HepG2 (cell line): ENCODE results near the gene SIK3. TPM values are rescaled to one million over a fixed set of nuclear protein-coding genes. Genes with fewer than 3 reads are reported as not detected.

Experiments used
- ATAC-seq: fragments of 200-7000 bp; cut with Tn5 transposase; 3 replicates; pipeline ENCODE4 v1.9.1; 2020; ENCODE audit warnings: mild to moderate bottlenecking, moderate library complexity
- BruUV-seq: library from RNA; stranded (reverse); fragments of 400-500 nt; replicated peaks from 2 replicates; lab custom pipeline; 2021; lab: Mats Ljungman, UMichigan
- CTCF ChIA-PET: fragments of 300-600 bp; formaldehyde crosslinking; extraction: SDS; loops from one replicate; lab custom pipeline; 2021; ENCODE audit warnings: low total read pairs, inconsistent platforms, low intra/inter-chr PET ratio; lab: Yijun Ruan, JAX
- POLR2A ChIA-PET: fragments of 350-600 bp; sonication (Branson Sonifier 250); formaldehyde crosslinking; loops from one replicate; lab custom pipeline; 2020; ENCODE audit warnings: antibody characterized with exemption, inconsistent platforms; lab: Yijun Ruan, JAX
- DNase-seq: peaks from one replicate; pipeline ENCODE4 v3.0.0-alpha.2; 2015; ENCODE audit warnings: low spot score
- FAIRE-seq: peaks from 3 replicates; lab custom pipeline; 2011; peaks lifted over from hg19 to GRCh38; lab: Jason Lieb, UNC
- H2AFZ ChIP-seq: one replicate; pipeline ENCODE4 v1.6.1; 2011; ENCODE audit warnings: low read length, inconsistent platforms
- H3K27ac ChIP-seq: fragments of 300-600 bp; 3 replicates; pipeline ENCODE4 v1.8.0; 2011; ENCODE audit warnings: mixed run types, mild to moderate bottlenecking, mixed read lengths, low read length, inconsistent platforms; ENCODE audit not compliant: insufficient read depth; ENCODE audit errors: extremely low read length
- H3K27me3 ChIP-seq, 2 experiments: fragments of 200-600 bp in 1 of 2; 2 replicates in 1 of 2; 3 replicates in 1 of 2; pipeline versions ENCODE4 v1.6.0 to v1.8.0; 2011; ENCODE audit warnings: low read length in 2 of 2, mild to moderate bottlenecking in 2 of 2, moderate library complexity in 2 of 2, inconsistent platforms in 1 of 2; ENCODE audit not compliant: insufficient read depth in 2 of 2, control insufficient read depth in 1 of 2
- H3K36me3 ChIP-seq, 2 experiments: fragments of 200-600 bp in 1 of 2; replicated peaks in 1 of 2; 2 replicates in 1 of 2; 3 replicates in 1 of 2; pipeline versions ENCODE4 v1.5.1 to v1.8.0; 2011; ENCODE audit warnings: low read length in 2 of 2, inconsistent platforms in 1 of 2; ENCODE audit not compliant: insufficient read depth in 2 of 2, control insufficient read depth in 1 of 2
- H3K4me1 ChIP-seq: 2 replicates; pipeline ENCODE4 v1.5.1; 2012; ENCODE audit warnings: low read length, inconsistent platforms; ENCODE audit not compliant: insufficient read depth
- H3K4me2 ChIP-seq: 2 replicates; pipeline ENCODE4 v1.6.0; 2011; ENCODE audit warnings: low read depth, low read length, inconsistent platforms
- H3K4me3 ChIP-seq, 3 experiments: fragments of 200-600 bp in 1 of 3; sonication (generic), shearing (Covaris generic) in 1 of 3; replicated peaks in 1 of 3; 2 replicates each; pipeline ENCODE4 v1.5.1; 2011 to 2016; ENCODE audit warnings: low read length in 3 of 3, inconsistent platforms in 2 of 3, low read depth in 2 of 3, mild to moderate bottlenecking in 2 of 3, control low read depth in 1 of 3, mixed read lengths in 1 of 3; ENCODE audit not compliant: insufficient read depth in 1 of 3
- H3K79me2 ChIP-seq: one replicate; pipeline ENCODE4 v1.6.1; 2011; ENCODE audit warnings: low read length, inconsistent platforms; ENCODE audit not compliant: insufficient read depth
- H3K9ac ChIP-seq: 2 replicates; pipeline ENCODE4 v1.6.0; 2011; ENCODE audit warnings: mild to moderate bottlenecking, low read depth, low read length, inconsistent platforms; ENCODE audit not compliant: insufficient read depth
- H3K9me3 ChIP-seq: 2 replicates; pipeline ENCODE4 v1.5.1; 2012; ENCODE audit warnings: mild to moderate bottlenecking, low read length
- H4K20me1 ChIP-seq: 2 replicates; pipeline ENCODE4 v1.6.0; 2011; ENCODE audit warnings: inconsistent platforms, mild to moderate bottlenecking, low read length, moderate library complexity; ENCODE audit not compliant: insufficient read depth
- ARHGAP35 ChIP-seq: sonication (generic); formaldehyde crosslinking; IDR thresholded peaks from 2 replicates; pipeline ENCODE4 v1.9.0; 2022; ENCODE audit warnings: mild to moderate bottlenecking, inconsistent platforms, moderate library complexity, missing genetic modification reagents, borderline replicate concordance
- ATRX ChIP-seq: sonication (generic); formaldehyde crosslinking; IDR thresholded peaks from 2 replicates; pipeline ENCODE4 v1.4.0; 2020; ENCODE audit warnings: missing genetic modification reagents, borderline replicate concordance
- EED ChIP-seq: sonication (generic); formaldehyde crosslinking; IDR thresholded peaks from 2 replicates; pipeline ENCODE4 v1.5.0; 2020; ENCODE audit warnings: mild to moderate bottlenecking, missing genetic modification reagents
- HOXA3 ChIP-seq: sonication (generic); formaldehyde crosslinking; IDR thresholded peaks from 2 replicates; pipeline ENCODE4 v1.5.0; 2020; ENCODE audit warnings: missing genetic modification reagents
- JARID2 ChIP-seq: sonication (generic); formaldehyde crosslinking; IDR thresholded peaks from 2 replicates; pipeline ENCODE4 v1.8.1; 2023; ENCODE audit warnings: missing genetic modification reagents, inconsistent platforms; ENCODE audit not compliant: insufficient replicate concordance
- MIXL1 ChIP-seq: IDR thresholded peaks from 2 replicates; pipeline ENCODE4 v1.6.1; 2016
- NFATC3 ChIP-seq: sonication (generic); formaldehyde crosslinking; IDR thresholded peaks from 2 replicates; pipeline ENCODE4 v1.5.1; 2020; ENCODE audit warnings: mild to moderate bottlenecking, missing genetic modification reagents
- NFE2 ChIP-seq: sonication (generic); formaldehyde crosslinking; IDR thresholded peaks from 2 replicates; pipeline ENCODE4 v1.4.0; 2020; ENCODE audit warnings: missing genetic modification reagents
- ZIK1 ChIP-seq: sonication (generic); formaldehyde crosslinking; IDR thresholded peaks from 2 replicates; pipeline ENCODE4 v1.5.0; 2020; ENCODE audit warnings: mild to moderate bottlenecking, low read depth, missing genetic modification reagents, borderline replicate concordance
- ZNF460 ChIP-seq: sonication (generic); formaldehyde crosslinking; IDR thresholded peaks from 2 replicates; pipeline ENCODE4 v1.5.1; 2020; ENCODE audit warnings: missing genetic modification reagents, mild to moderate bottlenecking, borderline replicate concordance
- WGBS: methylation state at CpG from one replicate; pipeline ENCODE4 v1.1.6; 2017; ENCODE audit warnings: low lambda C conversion rate; 5-methylcytosine and 5-hydroxymethylcytosine counted together
- in situ Hi-C: cut with HindIII; loops from 2 replicates; pipeline ENCODE4 v1.10.0; 2017; ENCODE audit warnings: low pct_unique_long_range_greater_than_20kb; ENCODE audit not compliant: extremely low pct_ligation_motif_present
- intact Hi-C: fragments of 100-400 bp; cut with micrococcal nuclease; formaldehyde crosslinking; loops from one replicate; pipeline ENCODE4 v1.10.0; 2022; ENCODE audit not compliant: unreplicated experiment
- polyA plus RNA-seq, 8 experiments: library from polyadenylated mRNA; depleted of rRNA in 3 of 8; stranded (reverse) in 7 of 8; unstranded in 1 of 8; fragments of >200 nt; fragmentation: Illumina TruSeq in 4 of 8; extraction: Trizol in 4 of 8; gene quantifications; 2 replicates each; pipeline versions ENCODE4 v1.2.1 to v1.2.3, GENCODE V29; 2011 to 2016; ENCODE audit warnings: low read depth in 4 of 8, missing spikeins in 1 of 8, mixed read lengths in 1 of 8; ENCODE audit not compliant: insufficient read depth in 1 of 8
- total RNA-seq, 5 experiments: library from RNA; depleted of rRNA; stranded (reverse); fragments of >200 nt; fragmentation: Illumina TruSeq; extraction: Trizol; gene quantifications; 2 replicates each; pipeline ENCODE4 v1.2.3, GENCODE V29; 2016; ENCODE audit warnings: low read depth in 1 of 5
- TF ChIP-seq, protein P1 (sequence below): sonication (generic); formaldehyde crosslinking; IDR thresholded peaks from 2 replicates; pipeline ENCODE4 v1.4.0; 2020; ENCODE audit warnings: mild to moderate bottlenecking, missing genetic modification reagents
- TF ChIP-seq, protein P2 (sequence below): sonication (generic); formaldehyde crosslinking; conservative IDR thresholded peaks from 2 replicates; pipeline ENCODE4 v1.5.0; 2020; ENCODE audit warnings: missing genetic modification reagents
- TF ChIP-seq, protein P3 (sequence below): sonication (generic); formaldehyde crosslinking; IDR thresholded peaks from 2 replicates; pipeline ENCODE4 v1.4.0; 2020; ENCODE audit warnings: mild to moderate bottlenecking, low read depth, missing genetic modification reagents
- TF ChIP-seq, protein P4 (sequence below): sonication (generic); formaldehyde crosslinking; IDR thresholded peaks from 2 replicates; pipeline ENCODE4 v1.5.1; 2020; ENCODE audit warnings: mild to moderate bottlenecking, moderate library complexity, missing genetic modification reagents
- TF ChIP-seq, protein P5 (sequence below): sonication (generic); formaldehyde crosslinking; IDR thresholded peaks from 2 replicates; pipeline ENCODE4 v1.5.1; 2020; ENCODE audit warnings: missing genetic modification reagents, mild to moderate bottlenecking, borderline replicate concordance
- TF ChIP-seq, protein P6 (sequence below): sonication (generic); formaldehyde crosslinking; IDR thresholded peaks from 2 replicates; pipeline ENCODE4 v1.5.1; 2020; ENCODE audit warnings: missing genetic modification reagents, mild to moderate bottlenecking, borderline replicate concordance

Gene SIK3
- total and polyA plus RNA-seq, 2 of the 13 experiments (the other 11 are each of a cell fraction or from before 2014, with no cell fraction given): 5.7 to 9.8 TPM

DNA sequence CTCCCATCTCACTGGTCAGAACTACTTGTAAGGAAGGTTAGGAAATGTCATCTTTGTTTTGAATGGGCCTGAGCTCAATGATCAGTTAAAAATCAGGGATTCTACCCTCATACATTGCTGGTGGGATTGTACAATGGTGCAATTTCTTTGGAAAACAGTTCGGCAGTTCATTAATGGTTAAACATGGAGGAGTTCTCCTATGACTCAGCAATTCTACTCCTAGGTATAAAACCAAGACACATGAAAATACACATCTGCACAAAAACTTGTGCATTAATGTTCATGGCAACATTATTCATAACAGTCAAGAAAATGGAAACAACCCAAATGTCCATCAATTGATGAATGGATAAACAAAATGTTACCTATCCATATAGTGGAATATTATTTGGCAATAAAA, 301.7 kb downstream of the SIK3 start (continued):
- TF ChIP-seq, protein P1, sequence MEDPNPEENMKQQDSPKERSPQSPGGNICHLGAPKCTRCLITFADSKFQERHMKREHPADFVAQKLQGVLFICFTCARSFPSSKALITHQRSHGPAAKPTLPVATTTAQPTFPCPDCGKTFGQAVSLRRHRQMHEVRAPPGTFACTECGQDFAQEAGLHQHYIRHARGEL (CRISPR knock-in tag): no peak
- no peak for TF ChIP-seq NFATC3 (CRISPR knock-in tag)
- TF ChIP-seq EED: no peak
- TF ChIP-seq HOXA3: no peak
- TF ChIP-seq, protein P2, sequence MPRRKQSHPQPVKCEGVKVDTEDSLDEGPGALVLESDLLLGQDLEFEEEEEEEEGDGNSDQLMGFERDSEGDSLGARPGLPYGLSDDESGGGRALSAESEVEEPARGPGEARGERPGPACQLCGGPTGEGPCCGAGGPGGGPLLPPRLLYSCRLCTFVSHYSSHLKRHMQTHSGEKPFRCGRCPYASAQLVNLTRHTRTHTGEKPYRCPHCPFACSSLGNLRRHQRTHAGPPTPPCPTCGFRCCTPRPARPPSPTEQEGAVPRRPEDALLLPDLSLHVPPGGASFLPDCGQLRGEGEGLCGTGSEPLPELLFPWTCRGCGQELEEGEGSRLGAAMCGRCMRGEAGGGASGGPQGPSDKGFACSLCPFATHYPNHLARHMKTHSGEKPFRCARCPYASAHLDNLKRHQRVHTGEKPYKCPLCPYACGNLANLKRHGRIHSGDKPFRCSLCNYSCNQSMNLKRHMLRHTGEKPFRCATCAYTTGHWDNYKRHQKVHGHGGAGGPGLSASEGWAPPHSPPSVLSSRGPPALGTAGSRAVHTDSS (CRISPR knock-in tag): no peak
- TF ChIP-seq JARID2 (CRISPR knock-in tag): no peak
- no peak for TF ChIP-seq MIXL1 (CRISPR knock-in tag)
- peak; percentile 60; the same call in 1 of the 2 replicates for TF ChIP-seq NFE2
- TF ChIP-seq, protein P3, sequence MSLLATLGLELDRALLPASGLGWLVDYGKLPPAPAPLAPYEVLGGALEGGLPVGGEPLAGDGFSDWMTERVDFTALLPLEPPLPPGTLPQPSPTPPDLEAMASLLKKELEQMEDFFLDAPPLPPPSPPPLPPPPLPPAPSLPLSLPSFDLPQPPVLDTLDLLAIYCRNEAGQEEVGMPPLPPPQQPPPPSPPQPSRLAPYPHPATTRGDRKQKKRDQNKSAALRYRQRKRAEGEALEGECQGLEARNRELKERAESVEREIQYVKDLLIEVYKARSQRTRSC: no peak
- TF ChIP-seq ATRX (CRISPR knock-in tag): no peak

DNA sequence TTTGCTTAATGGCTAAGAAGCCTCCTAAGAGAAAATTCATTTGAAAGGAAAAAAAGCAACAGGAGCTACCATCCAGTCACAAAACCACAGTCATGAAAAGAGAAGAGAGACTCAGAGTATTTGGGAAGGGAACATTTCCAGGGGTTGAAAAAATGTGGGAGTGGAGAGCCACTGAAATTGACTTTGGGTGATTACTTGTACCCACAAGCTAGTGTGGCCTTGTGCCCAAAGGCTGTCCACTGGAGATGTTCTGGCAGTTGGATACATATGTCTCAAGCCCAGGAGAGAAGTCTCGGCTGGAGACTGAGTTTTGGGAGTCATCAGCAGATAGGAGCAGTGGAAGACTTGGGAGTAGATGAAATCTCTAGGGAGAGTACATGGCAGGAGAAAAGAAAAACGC, 303.4 kb downstream of the SIK3 start:
- intact Hi-C loops: no loop called here
- no peak for TF ChIP-seq ARHGAP35
- no peak for TF ChIP-seq ZNF460 (CRISPR knock-in tag)
- TF ChIP-seq ZIK1: no peak
- TF ChIP-seq, protein P4, sequence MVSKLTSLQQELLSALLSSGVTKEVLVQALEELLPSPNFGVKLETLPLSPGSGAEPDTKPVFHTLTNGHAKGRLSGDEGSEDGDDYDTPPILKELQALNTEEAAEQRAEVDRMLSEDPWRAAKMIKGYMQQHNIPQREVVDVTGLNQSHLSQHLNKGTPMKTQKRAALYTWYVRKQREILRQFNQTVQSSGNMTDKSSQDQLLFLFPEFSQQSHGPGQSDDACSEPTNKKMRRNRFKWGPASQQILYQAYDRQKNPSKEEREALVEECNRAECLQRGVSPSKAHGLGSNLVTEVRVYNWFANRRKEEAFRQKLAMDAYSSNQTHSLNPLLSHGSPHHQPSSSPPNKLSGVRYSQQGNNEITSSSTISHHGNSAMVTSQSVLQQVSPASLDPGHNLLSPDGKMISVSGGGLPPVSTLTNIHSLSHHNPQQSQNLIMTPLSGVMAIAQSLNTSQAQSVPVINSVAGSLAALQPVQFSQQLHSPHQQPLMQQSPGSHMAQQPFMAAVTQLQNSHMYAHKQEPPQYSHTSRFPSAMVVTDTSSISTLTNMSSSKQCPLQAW (CRISPR knock-in tag): no peak
- TF ChIP-seq, protein P5, sequence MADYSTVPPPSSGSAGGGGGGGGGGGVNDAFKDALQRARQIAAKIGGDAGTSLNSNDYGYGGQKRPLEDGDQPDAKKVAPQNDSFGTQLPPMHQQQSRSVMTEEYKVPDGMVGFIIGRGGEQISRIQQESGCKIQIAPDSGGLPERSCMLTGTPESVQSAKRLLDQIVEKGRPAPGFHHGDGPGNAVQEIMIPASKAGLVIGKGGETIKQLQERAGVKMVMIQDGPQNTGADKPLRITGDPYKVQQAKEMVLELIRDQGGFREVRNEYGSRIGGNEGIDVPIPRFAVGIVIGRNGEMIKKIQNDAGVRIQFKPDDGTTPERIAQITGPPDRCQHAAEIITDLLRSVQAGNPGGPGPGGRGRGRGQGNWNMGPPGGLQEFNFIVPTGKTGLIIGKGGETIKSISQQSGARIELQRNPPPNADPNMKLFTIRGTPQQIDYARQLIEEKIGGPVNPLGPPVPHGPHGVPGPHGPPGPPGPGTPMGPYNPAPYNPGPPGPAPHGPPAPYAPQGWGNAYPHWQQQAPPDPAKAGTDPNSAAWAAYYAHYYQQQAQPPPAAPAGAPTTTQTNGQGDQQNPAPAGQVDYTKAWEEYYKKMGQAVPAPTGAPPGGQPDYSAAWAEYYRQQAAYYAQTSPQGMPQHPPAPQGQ (CRISPR knock-in tag): no peak
- TF ChIP-seq, protein P6, sequence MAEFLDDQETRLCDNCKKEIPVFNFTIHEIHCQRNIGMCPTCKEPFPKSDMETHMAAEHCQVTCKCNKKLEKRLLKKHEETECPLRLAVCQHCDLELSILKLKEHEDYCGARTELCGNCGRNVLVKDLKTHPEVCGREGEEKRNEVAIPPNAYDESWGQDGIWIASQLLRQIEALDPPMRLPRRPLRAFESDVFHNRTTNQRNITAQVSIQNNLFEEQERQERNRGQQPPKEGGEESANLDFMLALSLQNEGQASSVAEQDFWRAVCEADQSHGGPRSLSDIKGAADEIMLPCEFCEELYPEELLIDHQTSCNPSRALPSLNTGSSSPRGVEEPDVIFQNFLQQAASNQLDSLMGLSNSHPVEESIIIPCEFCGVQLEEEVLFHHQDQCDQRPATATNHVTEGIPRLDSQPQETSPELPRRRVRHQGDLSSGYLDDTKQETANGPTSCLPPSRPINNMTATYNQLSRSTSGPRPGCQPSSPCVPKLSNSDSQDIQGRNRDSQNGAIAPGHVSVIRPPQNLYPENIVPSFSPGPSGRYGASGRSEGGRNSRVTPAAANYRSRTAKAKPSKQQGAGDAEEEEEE: no peak

More for the DNA sequence above, 303.4 kb downstream of the SIK3 start:
- 98% methylated on average over 2 of the region's 2 CpGs for WGBS
- in situ Hi-C loops: loop anchor here (5.0 to 10.0 kb wide), 2 partner anchors 42 to 300 kb away; partner anchors contain the start of genes APOA1 and SIK3
- ATAC-seq (no peak), FAIRE-seq (no peak), DNase-seq (no peak)
- H3K4me2 ChIP-seq: no peak overlapping the region
- POLR2A ChIA-PET: interaction anchor here (12.0 to 17.3 kb wide), 2 partner anchors 12 to 35 kb away, joined by 291 to 1365 read pairs; partner anchors contain the start of genes APOA1, APOA4 and APOC3
- H4K20me1 ChIP-seq: no peaks in the 10 kb centered on the region
- CTCF ChIA-PET: no interaction called here
- H3K27ac ChIP-seq: no peak overlapping the region
- H3K9ac ChIP-seq: no peak overlapping the region
- H3K79me2 ChIP-seq: peaks cover 13% of the 10 kb centered on the region
- peaks cover 76% of the 10 kb centered on the region for H3K4me1 ChIP-seq
- no TSS peak for BruUV-seq
- H3K27me3 ChIP-seq: no peaks in the 10 kb centered on the region; a peak in 1 of 5 replicates
- H2AFZ ChIP-seq: no peak overlapping the region
- no peaks in the 10 kb centered on the region for H3K36me3 ChIP-seq
- no peak overlapping the region for H3K4me3 ChIP-seq
- H3K9me3 ChIP-seq: no peaks in the 10 kb centered on the region
